Ishikawa (cell line): ENCODE measurements around the gene IFIH1.

Experiments used
- CEBPB ChIP-seq: IDR thresholded peaks from 2 replicates; pipeline ENCODE4 v1.6.1; 2012
- CREB1 ChIP-seq: IDR thresholded peaks from 2 replicates; pipeline ENCODE4 v1.6.1; 2012; ENCODE audit warnings: low read depth
- EGR1 ChIP-seq: IDR thresholded peaks from 2 replicates; pipeline ENCODE4 v1.6.1; 2012
- EP300 ChIP-seq: IDR thresholded peaks from 2 replicates; pipeline ENCODE4 v1.6.1; 2012; ENCODE audit warnings: borderline replicate concordance
- FOXM1 ChIP-seq: IDR thresholded peaks from 2 replicates; pipeline ENCODE4 v1.6.1; 2012; ENCODE audit warnings: low read depth, borderline replicate concordance
- NFIC ChIP-seq: IDR thresholded peaks from 2 replicates; pipeline ENCODE4 v1.6.1; 2012
- RAD21 ChIP-seq: IDR thresholded peaks from 2 replicates; pipeline ENCODE4 v1.6.1; 2012; ENCODE audit warnings: low read depth
- TAF1 ChIP-seq: IDR thresholded peaks from 2 replicates; pipeline ENCODE4 v1.6.1; 2012; ENCODE audit warnings: low read depth, mild to moderate bottlenecking
- TCF12 ChIP-seq: IDR thresholded peaks from 2 replicates; pipeline ENCODE4 v1.6.1; 2012; ENCODE audit warnings: low read depth
- TEAD4 ChIP-seq: IDR thresholded peaks from 2 replicates; pipeline ENCODE4 v1.6.1; 2012
- USF1 ChIP-seq: IDR thresholded peaks from 2 replicates; pipeline ENCODE4 v1.6.1; 2012
- YY1 ChIP-seq: IDR thresholded peaks from 2 replicates; pipeline ENCODE4 v1.6.1; 2012; ENCODE audit warnings: low read depth
- ZBTB7A ChIP-seq: IDR thresholded peaks from 2 replicates; pipeline ENCODE4 v1.6.1; 2012; ENCODE audit warnings: low read depth
- TF ChIP-seq, protein P1 (sequence below): IDR thresholded peaks from 2 replicates; pipeline ENCODE4 v1.6.1; 2012; ENCODE audit warnings: low read depth, mild to moderate bottlenecking
- TF ChIP-seq, protein P2 (sequence below): IDR thresholded peaks from 2 replicates; pipeline ENCODE4 v1.6.1; 2012

IFIH1 gene

GRCh38 chr2:162317861-162318327 is 590 bp downstream of the IFIH1 start:
- no peak for TF ChIP-seq CREB1
- no peak for TF ChIP-seq TCF12
- TF ChIP-seq ZBTB7A, result no peak
- no peak for TF ChIP-seq TAF1

DNA sequence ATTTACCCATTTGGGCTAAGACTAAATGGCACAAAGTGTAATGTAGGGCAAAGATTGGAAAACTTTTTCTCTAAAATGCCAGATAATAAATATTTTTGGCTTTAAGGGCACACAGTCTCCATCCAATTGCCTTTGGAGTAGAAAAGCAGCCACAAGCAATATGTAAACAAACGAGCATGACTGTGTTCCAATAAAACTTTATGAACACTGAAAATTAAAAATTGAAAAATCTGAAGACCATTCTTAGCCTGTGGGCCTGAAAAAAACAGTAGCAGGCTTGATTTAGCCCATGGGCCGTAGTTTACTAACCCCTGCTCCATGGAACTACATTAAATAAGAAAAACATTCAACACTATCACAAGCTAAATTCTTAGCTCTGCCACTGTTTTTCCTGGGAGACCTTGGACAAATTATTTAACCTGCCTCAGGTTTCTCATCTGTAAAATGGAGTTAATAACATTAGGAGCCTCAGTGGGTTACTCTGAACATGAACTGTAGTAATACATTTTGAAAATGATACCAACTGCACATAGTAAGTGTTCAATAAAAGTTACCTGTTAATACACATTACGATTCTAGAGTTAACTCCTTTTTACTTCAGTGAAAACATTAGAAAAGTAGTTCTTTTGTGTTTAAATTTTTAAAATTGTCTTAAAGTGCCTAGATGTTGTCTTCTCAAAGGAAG is 1.3 kb downstream of the IFIH1 start:
- TF ChIP-seq EP300 (no peak), RAD21 (no peak), NFIC (no peak), EGR1 (no peak), TAF1 (no peak), YY1 (no peak), ZBTB7A (no peak), CREB1 (no peak), USF1 (no peak), FOXM1 (no peak), TCF12 (no peak), CEBPB (no peak), TEAD4 (no peak)
- TF ChIP-seq, protein P1, sequence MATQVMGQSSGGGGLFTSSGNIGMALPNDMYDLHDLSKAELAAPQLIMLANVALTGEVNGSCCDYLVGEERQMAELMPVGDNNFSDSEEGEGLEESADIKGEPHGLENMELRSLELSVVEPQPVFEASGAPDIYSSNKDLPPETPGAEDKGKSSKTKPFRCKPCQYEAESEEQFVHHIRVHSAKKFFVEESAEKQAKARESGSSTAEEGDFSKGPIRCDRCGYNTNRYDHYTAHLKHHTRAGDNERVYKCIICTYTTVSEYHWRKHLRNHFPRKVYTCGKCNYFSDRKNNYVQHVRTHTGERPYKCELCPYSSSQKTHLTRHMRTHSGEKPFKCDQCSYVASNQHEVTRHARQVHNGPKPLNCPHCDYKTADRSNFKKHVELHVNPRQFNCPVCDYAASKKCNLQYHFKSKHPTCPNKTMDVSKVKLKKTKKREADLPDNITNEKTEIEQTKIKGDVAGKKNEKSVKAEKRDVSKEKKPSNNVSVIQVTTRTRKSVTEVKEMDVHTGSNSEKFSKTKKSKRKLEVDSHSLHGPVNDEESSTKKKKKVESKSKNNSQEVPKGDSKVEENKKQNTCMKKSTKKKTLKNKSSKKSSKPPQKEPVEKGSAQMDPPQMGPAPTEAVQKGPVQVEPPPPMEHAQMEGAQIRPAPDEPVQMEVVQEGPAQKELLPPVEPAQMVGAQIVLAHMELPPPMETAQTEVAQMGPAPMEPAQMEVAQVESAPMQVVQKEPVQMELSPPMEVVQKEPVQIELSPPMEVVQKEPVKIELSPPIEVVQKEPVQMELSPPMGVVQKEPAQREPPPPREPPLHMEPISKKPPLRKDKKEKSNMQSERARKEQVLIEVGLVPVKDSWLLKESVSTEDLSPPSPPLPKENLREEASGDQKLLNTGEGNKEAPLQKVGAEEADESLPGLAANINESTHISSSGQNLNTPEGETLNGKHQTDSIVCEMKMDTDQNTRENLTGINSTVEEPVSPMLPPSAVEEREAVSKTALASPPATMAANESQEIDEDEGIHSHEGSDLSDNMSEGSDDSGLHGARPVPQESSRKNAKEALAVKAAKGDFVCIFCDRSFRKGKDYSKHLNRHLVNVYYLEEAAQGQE, result no peak
- TF ChIP-seq, protein P2, sequence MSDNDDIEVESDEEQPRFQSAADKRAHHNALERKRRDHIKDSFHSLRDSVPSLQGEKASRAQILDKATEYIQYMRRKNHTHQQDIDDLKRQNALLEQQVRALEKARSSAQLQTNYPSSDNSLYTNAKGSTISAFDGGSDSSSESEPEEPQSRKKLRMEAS, result no peak

- TF ChIP-seq NFIC (no peak), CREB1 (no peak)
Measured at GRCh38 chr2:162316590-162316989, 1.9 kb downstream of the IFIH1 start.

GRCh38 chr2:162315938-162316337 is 2.5 kb downstream of the IFIH1 start:
- no peak for TF ChIP-seq ZBTB7A
- no peak for TF ChIP-seq CREB1
- no peak for TF ChIP-seq NFIC
- no peak for TF ChIP-seq TEAD4
- TF ChIP-seq EP300, result no peak
- TF ChIP-seq, protein P1, result no peak
- no peak for TF ChIP-seq TCF12
- no peak for TF ChIP-seq USF1
- no peak for TF ChIP-seq EGR1
- TF ChIP-seq FOXM1, result no peak
- no peak for TF ChIP-seq TAF1
- TF ChIP-seq CEBPB, result no peak
- TF ChIP-seq YY1, result no peak
- TF ChIP-seq, protein P2, result no peak

- TF ChIP-seq TCF12 (no peak), USF1 (no peak), FOXM1 (no peak), EGR1 (no peak), YY1 (no peak), RAD21 (no peak), ZBTB7A (no peak), CREB1 (no peak), TAF1 (no peak), NFIC (no peak), TEAD4 (no peak), CEBPB (no peak), EP300 (no peak)
- TF ChIP-seq, protein P2, result no peak
- TF ChIP-seq, protein P1, result no peak
Measured at GRCh38 chr2:162312853-162313252, 5.6 kb downstream of the IFIH1 start.
